ENCODE results near the gene LMTK3. TPM values are rescaled to one million over a fixed set of nuclear protein-coding genes. Genes with fewer than 3 reads are reported as not detected.

LMTK3 gene
- total and polyA plus RNA-seq, 2 of the 13 experiments (the other 11 are each of a cell fraction or from before 2014, with no cell fraction given) = 0.18 to 0.29 TPM

DNA sequence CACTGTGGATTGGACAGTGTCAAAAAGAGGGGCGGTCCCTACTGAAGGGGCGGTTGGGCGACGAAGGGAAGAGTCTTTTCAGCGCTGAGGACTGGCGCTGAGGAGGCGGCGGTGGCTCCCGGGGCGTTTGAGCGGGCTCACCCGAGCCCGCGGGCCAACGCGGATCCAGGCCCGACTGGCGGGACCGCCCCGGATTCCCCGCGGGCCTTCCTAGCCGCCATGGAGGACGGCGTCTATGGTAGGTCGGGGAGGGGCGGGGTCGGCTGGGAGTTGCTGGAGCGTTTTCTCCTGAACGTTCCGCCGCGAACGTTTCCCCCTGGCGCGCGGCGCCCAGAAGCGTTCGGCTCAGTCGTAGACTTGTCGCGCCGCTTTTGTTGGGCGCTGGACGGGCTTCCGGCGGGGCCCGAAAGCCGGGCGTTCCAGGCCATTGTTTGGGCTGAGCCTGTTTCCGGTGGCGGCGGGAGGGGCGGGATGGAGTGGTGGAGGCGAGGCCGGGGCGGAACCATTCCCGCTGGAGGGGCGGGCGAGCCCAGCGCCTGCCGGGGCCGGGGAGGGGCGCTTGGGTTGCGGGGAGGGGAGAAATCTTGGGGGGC, 42.2 kb downstream of the LMTK3 start, which contains the start of gene CYTH2 (continued):
- no peak for TF ChIP-seq SOX6 (IDR thresholded peaks at IDR 0.05)
- peak; percentile 92 for TF ChIP-seq SOX6 (CRISPR knock-in tag; IDR thresholded peaks at IDR 0.05)
- no peak; the same call in 1 of the 2 replicates for TF ChIP-seq ZNF614 (CRISPR knock-in tag; IDR thresholded peaks at IDR 0.05; ENCODE audit: borderline replicate concordance)
- no peak for TF ChIP-seq ZNF780A (CRISPR knock-in tag; IDR thresholded peaks at IDR 0.05)
- no peak for TF ChIP-seq FIP1L1 (IDR thresholded peaks at IDR 0.05; ENCODE audit: borderline replicate concordance, insufficient read depth, low read depth, low read length)
- TF ChIP-seq ZFY (CRISPR knock-in tag; IDR thresholded peaks at IDR 0.05) = peak; percentile 60
- no peak for TF ChIP-seq ZNF513 (CRISPR knock-in tag; conservative IDR thresholded peaks at IDR 0.05)
- no peak for TF ChIP-seq MLXIP (CRISPR knock-in tag; IDR thresholded peaks at IDR 0.05; ENCODE audit: borderline replicate concordance)
- TF ChIP-seq ZNF441 (CRISPR knock-in tag; IDR thresholded peaks at IDR 0.05; ENCODE audit: borderline replicate concordance) = peak; percentile 64; the same call in 1 of the 2 replicates
- TF ChIP-seq ELF3 (CRISPR knock-in tag; IDR thresholded peaks at IDR 0.05) = no peak
- TF ChIP-seq, protein P1, sequence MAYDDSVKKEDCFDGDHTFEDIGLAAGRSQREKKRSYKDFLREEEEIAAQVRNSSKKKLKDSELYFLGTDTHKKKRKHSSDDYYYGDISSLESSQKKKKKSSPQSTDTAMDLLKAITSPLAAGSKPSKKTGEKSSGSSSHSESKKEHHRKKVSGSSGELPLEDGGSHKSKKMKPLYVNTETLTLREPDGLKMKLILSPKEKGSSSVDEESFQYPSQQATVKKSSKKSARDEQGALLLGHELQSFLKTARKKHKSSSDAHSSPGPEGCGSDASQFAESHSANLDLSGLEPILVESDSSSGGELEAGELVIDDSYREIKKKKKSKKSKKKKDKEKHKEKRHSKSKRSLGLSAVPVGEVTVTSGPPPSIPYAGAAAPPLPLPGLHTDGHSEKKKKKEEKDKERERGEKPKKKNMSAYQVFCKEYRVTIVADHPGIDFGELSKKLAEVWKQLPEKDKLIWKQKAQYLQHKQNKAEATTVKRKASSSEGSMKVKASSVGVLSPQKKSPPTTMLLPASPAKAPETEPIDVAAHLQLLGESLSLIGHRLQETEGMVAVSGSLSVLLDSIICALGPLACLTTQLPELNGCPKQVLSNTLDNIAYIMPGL (CRISPR knock-in tag; IDR thresholded peaks at IDR 0.05; ENCODE audit: borderline replicate concordance in 1 of 2, low read depth in 1 of 2) = peak; percentile 44 to 80; a peak in 3 of 4 replicates
- peak; percentile 74 for TF ChIP-seq EED (CRISPR knock-in tag; IDR thresholded peaks at IDR 0.05)
- TF ChIP-seq KLF16 (CRISPR knock-in tag; IDR thresholded peaks at IDR 0.05) = peak in 1 of 2 experiments; percentile 40; a peak in 1 of 4 replicates
- TF ChIP-seq, protein P2, sequence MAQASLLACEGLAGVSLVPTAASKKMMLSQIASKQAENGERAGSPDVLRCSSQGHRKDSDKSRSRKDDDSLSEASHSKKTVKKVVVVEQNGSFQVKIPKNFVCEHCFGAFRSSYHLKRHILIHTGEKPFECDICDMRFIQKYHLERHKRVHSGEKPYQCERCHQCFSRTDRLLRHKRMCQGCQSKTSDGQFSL (CRISPR knock-in tag; IDR thresholded peaks at IDR 0.05) = no peak
- peak; percentile 43; the same call in 1 of the 2 replicates for TF ChIP-seq ZNF776 (CRISPR knock-in tag; IDR thresholded peaks at IDR 0.05)
- peak; percentile 70; the same call in 1 of the 2 replicates for TF ChIP-seq THAP11 (CRISPR knock-in tag; IDR thresholded peaks at IDR 0.05)
- TF ChIP-seq MEIS1 (CRISPR knock-in tag; IDR thresholded peaks at IDR 0.05; ENCODE audit: borderline replicate concordance) = no peak
- TF ChIP-seq ZFP1 (CRISPR knock-in tag; IDR thresholded peaks at IDR 0.05) = no peak
- TF ChIP-seq, protein P3, sequence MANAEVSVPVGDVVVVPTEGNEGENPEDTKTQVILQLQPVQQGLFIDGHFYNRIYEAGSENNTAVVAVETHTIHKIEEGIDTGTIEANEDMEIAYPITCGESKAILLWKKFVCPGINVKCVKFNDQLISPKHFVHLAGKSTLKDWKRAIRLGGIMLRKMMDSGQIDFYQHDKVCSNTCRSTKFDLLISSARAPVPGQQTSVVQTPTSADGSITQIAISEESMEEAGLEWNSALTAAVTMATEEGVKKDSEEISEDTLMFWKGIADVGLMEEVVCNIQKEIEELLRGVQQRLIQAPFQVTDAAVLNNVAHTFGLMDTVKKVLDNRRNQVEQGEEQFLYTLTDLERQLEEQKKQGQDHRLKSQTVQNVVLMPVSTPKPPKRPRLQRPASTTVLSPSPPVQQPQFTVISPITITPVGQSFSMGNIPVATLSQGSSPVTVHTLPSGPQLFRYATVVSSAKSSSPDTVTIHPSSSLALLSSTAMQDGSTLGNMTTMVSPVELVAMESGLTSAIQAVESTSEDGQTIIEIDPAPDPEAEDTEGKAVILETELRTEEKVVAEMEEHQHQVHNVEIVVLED (CRISPR knock-in tag; IDR thresholded peaks at IDR 0.05; ENCODE audit: borderline replicate concordance) = peak; percentile 52; the same call in 1 of the 2 replicates
- TF ChIP-seq SRY (CRISPR knock-in tag; IDR thresholded peaks at IDR 0.05) = no peak; the same call in 1 of the 2 replicates

Data from HepG2 (cell line).